NCI-H2081 treated with DMSO at 0.1 percent for 48 hours (cell line): ENCODE measurements around the gene INSM2.

ENCODE experiments used
- DNase-seq: peaks from one replicate; lab custom pipeline; 2025; lab: John Stamatoyannopoulos, UW

The INSM2 gene

GRCh38 chr14:35533357-35534207 is at the start of gene INSM2:
INSM2 (plus strand) TSS chr14:35534164; CDS start chr14:35534253, 89 bp downstream.
- no peak for DNase-seq

DNA sequence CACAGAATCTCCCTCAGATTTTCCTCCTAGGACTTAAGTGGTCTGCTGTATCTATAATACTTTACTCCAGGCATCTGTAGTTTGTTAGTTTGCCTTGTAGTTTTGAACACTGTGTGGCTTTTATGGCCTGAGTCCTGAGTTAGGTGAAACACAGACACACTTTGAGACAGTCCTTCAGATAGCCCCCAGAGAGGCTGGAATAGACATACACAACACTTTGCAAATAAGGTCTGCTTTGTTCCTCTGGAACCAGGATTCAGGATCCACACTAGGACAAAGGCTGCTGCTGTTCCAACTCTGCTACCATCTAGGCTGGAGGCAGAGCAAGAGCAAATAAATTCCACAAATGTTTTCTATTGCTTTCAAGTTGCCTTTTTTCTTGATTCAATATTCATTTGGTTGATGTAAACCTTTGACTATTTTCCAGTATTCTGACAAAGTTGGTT is 41.4 kb upstream of the INSM2 start:
- DNase-seq, result no peak

DNA sequence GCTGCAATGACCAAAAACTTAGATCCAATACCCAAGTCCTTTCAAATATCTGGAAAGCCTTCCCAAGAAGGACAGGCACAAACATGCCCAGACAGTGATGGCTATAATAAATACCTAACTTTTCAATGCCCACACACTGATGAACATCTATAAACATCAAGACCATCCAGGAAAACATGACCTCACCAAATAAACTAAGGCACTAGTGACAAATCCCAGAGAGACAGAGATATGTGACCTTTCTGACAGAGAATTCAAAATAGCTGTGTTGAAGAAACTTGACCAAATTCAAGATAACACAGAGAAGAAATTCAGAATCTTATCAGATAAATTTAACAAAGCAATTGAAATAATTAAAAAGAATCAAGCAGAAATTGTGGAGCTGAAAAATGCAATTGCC is 38.7 kb upstream of the INSM2 start:
- no peak for DNase-seq

DNA sequence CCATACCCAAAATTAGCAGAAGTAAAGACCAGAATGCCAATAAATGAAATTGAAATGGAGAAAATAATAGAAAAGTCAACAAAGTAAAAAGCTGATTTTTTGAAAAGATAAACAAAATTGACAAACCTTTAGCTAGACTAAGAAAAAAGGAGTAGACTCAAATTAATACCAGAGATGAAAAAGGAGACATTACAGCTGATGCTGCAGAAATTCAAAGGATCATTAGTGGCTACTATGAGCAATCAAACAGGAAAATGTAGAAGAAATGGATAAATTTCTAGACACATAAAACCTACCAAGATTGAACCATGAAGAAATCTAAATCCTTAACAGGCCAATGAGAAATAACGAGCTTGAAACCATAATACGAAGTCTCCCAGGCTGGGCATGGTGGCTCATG is 34.8 kb upstream of the INSM2 start:
- no peak for DNase-seq

GRCh38 chr14:35503646-35504045 is 30.3 kb upstream of the INSM2 start:
- DNase-seq, result no peak

GRCh38 chr14:35504260-35504659 is 29.7 kb upstream of the INSM2 start:
- no peak for DNase-seq

DNA sequence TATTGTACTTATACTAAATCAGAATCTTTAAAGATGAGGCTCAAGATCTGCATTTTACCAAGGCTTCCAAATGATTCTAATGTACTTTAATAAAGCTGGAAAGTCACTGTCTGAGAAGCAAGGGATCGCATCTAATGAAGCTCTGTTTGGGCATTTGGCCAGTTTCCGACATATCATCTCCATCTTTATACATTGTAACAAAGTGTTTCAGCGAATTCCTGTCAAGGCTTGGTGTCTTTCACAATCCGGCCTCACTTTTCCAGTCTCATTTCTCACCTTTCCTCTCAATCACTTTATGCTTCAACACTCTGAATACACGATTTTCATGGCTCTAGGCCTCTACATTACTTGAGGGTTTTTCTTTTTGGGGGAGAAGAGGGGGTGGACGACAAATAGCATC is 27.5 kb upstream of the INSM2 start:
- no peak for DNase-seq

DNA sequence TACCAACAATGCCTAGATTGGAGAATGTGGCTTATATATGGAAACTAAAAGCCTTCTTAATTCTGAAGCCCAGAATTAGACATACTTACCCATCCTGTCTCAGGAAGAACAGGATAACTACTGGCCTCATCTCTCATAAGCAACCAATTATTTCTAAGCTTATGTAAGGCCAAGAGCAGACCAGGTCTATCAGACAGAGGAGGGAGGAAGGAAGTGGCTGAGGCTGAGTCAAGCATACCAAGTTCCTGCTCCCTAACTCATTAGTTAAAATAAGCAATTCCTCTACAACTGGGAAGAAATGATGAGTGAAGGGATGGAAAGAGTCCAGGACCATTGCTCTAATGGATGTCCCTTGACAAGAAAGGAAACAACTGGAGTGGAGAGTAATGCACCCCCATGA is 27.0 kb upstream of the INSM2 start:
- DNase-seq, result no peak

DNA sequence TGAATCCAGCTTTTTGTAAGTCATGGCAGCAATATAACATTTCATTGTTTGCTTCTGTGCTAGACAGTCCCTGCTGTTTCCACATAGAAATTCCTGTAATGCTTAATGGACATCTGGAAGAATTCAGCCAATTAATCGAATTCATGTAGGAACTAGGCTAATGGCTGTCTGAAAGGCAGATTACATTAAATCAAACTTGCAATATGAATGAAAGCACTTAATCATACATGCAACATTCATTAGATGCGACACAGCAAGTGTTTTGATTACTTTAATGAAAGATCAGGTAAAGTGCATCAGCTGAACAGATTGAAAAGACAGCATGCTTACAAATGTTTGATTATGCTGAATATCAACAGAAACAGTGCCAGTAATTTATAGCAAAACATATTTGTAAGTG is 24.1 kb upstream of the INSM2 start:
- no peak for DNase-seq

GRCh38 chr14:35512765-35513164 is 21.2 kb upstream of the INSM2 start:
- DNase-seq, result no peak

DNA sequence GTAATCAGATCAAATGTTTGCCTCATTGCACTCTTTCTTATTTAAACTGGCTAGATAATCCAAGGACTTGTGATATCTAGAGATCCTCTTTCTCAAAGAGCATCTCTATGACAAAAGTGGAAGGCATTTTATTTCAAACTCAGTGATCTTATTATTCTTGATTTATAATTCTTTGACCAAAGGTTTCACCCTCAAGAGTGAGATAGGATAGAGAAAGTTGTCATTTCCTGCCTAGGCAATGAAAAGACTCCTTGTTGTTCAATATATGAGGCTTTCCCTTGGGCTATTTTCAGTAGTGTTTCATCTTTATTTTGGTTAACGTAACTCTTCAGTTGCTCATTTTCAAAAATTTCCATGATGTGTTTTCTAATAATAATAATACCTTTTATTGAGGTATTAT is 18.0 kb upstream of the INSM2 start:
- DNase-seq, result no peak

GRCh38 chr14:35519986-35520385 is 14.0 kb upstream of the INSM2 start:
- no peak for DNase-seq

DNA sequence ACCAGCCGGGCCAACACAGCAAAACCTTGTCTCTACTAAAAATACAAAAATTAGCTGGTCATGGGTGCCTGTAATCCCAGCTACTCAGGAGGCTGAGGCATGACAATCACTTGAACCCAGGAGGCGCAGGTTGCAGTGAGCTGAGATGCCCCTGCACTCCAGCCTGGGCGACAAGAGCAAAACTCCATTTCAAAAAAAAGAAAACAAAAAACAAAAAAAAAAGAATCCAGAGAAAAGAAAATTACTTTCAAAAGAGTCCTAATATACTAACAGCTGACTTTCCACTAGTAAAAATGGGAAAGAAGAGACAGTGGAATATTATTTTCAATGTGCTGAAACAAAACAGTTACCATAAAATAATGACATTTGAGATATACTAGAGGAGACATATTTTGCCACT is 8.3 kb upstream of the INSM2 start:
- no peak for DNase-seq

- DNase-seq, result no peak
Measured at GRCh38 chr14:35526962-35527361, 7.0 kb upstream of the INSM2 start.

GRCh38 chr14:35531960-35532747 is 1.8 kb upstream of the INSM2 start:
- DNase-seq, result no peak

DNA sequence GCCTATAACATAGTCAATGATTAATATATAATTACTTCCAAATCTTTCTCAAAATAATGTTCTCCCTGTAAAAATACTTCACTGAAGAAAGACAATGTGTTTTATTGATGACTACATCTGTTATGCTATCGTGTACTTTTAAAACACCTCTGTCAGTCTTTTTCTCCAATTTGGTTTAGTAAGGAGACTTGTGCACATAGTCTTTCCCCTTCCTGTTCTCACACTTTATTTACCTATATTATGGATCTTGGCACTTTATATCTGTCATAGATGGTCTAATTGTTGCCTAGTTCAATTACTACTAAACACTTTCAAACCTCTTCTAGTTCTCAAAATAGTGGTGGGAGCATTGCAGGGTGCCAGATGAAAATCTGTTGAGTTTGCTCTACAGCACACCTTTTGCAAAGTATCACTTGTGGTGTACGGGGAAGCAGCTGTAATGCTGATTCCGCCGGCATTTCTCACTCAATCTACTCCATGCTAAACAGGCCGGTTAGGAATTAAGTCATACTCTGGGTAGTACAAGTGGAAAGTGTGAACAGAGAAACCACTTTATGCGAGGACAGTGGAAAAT is 1.1 kb upstream of the INSM2 start:
- no peak for DNase-seq

GRCh38 chr14:35534208-35534872 is 376 bp downstream of the INSM2 start:
- no peak for DNase-seq

DNA sequence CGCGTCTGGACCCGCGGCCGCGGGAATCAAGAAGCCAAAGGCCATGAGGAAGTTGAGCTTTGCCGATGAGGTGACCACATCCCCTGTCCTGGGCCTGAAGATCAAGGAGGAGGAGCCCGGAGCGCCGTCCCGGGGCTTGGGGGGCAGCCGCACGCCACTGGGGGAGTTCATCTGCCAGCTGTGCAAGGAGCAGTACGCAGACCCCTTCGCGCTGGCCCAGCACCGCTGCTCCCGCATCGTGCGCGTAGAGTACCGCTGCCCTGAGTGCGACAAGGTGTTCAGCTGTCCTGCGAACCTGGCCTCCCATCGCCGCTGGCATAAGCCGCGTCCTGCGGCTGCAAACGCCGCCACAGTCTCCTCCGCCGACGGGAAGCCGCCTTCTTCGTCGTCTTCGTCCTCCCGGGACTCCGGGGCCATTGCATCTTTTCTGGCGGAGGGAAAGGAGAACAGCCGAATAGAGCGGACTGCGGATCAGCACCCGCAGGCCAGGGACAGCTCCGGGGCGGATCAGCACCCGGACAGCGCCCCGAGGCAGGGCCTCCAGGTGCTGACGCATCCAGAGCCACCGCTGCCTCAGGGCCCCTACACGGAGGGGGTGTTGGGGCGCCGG is 1.0 kb downstream of the INSM2 start:
- no peak for DNase-seq

DNA sequence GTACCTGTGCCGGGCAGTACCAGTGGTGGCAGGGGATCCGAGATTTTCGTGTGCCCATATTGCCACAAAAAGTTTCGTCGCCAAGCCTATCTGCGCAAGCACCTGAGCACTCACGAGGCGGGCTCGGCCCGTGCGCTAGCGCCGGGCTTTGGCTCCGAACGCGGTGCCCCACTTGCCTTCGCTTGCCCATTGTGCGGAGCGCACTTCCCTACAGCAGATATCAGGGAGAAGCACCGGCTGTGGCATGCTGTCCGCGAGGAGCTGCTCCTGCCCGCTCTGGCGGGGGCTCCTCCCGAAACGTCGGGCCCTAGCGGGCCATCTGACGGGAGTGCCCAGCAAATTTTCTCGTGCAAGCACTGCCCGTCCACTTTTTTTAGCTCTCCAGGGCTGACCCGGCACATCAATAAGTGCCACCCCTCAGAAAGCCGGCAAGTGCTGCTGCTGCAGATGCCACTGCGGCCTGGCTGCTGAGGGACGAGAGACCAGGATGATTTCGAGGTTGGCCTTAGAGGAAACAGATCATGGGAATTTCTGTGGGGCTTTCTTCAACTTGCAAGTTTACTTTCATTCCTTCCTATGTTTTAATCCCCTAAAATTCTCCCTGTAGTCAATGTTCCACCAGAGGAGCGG is 1.6 kb downstream of the INSM2 start:
- DNase-seq, result no peak

DNA sequence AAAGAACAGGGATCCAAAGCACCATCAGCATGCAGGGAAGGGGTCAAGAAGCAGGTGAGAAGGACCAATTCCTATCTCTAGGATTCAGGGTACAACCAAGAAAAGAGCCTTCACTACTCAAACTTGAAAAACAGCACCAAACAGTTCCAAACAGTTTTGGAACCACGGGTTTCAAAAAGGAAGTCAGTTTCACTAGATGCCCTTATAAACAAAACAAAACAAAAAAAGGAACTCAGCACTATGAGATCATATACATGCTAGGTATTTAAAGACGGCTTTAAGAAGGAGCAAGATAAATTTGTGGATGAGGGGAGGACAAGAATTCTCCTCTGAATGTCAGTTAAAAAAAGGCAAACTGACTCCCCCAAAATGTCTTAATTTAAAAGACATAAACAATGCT is 6.0 kb downstream of the INSM2 start:
- no peak for DNase-seq

DNA sequence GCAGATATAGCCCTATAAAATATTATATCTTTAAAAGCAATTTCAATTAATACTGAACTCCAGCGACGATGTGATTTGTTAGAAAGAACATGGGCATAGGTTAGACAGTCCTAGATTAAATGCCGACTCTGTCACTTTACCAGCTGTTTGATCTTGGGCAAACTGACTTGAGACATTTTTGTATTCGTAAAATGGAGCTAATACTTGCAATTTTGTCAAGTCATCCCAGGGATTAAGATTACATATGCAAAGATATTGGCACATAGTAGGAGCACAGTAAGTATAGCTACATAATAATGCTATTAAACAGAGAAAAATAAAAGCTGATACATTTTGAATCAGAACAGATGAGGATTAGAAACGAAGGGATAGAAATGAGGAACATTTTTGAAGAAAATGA is 9.0 kb downstream of the INSM2 start:
- DNase-seq, result no peak

DNA sequence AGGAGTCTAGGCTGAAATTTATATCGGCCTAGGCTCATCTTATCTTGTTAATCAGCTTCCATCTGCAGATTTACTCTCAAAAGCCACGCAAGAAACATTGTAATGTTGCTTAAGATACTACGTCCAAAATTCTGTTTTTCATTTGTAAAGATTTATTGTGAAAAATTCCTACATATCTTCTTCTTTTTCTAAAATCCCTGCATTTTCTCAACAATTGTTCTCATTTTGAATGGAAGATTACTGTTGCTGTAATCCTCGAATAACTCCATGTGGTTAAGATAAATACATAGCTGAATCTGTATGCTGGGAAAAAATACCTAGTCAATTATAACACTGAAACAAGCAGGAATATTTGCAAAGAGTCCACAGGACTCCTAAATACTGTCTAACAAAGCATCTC is 15.6 kb downstream of the INSM2 start:
- DNase-seq, result no peak
